Uterus (tissue), 4 donors: Measurements from ENCODE around the gene FKBP7. TPM values are rescaled to one million over a fixed set of nuclear protein-coding genes. Genes with fewer than 3 reads are reported as not detected.

Experiments used
- DNase-seq, 2 donors: peaks; one replicate each; pipeline ENCODE4 v3.0.0-alpha.2; 2019 to 2020
- H3K27ac ChIP-seq, 2 donors: fragments of 200-600 bp; sonication (generic); 1 replicate in 1 of 2; 2 replicates in 1 of 2; pipeline ENCODE4 v1.5.1; 2016 to 2018
- H3K27me3 ChIP-seq, 2 donors: fragments of 200-600 bp; sonication (generic); one replicate each; pipeline ENCODE4 v1.5.1; 2018 to 2019; ENCODE audit warnings: control low read depth in 1 of 2
- H3K36me3 ChIP-seq, 2 donors: fragments of 200-600 bp; sonication (generic); one replicate each; pipeline ENCODE4 v1.5.1; 2019; ENCODE audit warnings: control low read depth in 1 of 2
- H3K4me1 ChIP-seq, 2 donors: fragments of 200-600 bp; sonication (generic); one replicate each; pipeline ENCODE4 v1.5.1; 2018 to 2019; ENCODE audit warnings: control low read depth in 1 of 2
- H3K4me3 ChIP-seq, 2 donors: fragments of 200-600 bp; sonication (generic); 1 replicate in 1 of 2; 2 replicates in 1 of 2; pipeline ENCODE4 v1.5.1; 2018 to 2019; ENCODE audit warnings: mild to moderate bottlenecking in 1 of 2
- H3K9me3 ChIP-seq, 2 donors: fragments of 200-600 bp; sonication (generic); one replicate each; pipeline ENCODE4 v1.5.1; 2019; ENCODE audit warnings: control low read depth in 1 of 2
- POLR2A ChIP-seq, 2 donors: fragments of 450-650 bp; IDR thresholded peaks; one replicate each; pipeline ENCODE4 v1.6.1; 2016; ENCODE audit warnings: antibody characterized with exemption in 2 of 2, mild to moderate bottlenecking in 1 of 2, moderate library complexity in 1 of 2
- intact Hi-C: fragments of 100-400 bp; cut with DNase I; formaldehyde crosslinking; loops from one replicate; pipeline ENCODE4 v1.15.1; 2023; ENCODE audit warnings: low total_unique reads
- total RNA-seq, 4 donors: library from RNA; depleted of rRNA in 3 of 4; stranded (reverse); fragments of >200 nt in 3 of 4; gene quantifications; one replicate each; pipeline versions ENCODE4 v1.1.0 to v1.2.4, GENCODE V29; 2014 to 2023
- TF ChIP-seq, protein P1 (sequence below), 4 experiments: fragments of 200-600 bp in 2 of 4; fragments of 450-650 bp in 2 of 4; sonication (generic) in 2 of 4; IDR thresholded peaks; one replicate each; pipeline ENCODE4 v1.5.1; 2016 to 2019; ENCODE audit warnings: antibody characterized with exemption in 4 of 4, mild to moderate bottlenecking in 2 of 4, moderate library complexity in 1 of 4
- donor health status: DM: yes; HTN: yes; CAD: no.

The FKBP7 gene
- total RNA-seq, 4 donors from 2014 or later: 5.4 to 87.2 (median 27.0) TPM

DNA sequence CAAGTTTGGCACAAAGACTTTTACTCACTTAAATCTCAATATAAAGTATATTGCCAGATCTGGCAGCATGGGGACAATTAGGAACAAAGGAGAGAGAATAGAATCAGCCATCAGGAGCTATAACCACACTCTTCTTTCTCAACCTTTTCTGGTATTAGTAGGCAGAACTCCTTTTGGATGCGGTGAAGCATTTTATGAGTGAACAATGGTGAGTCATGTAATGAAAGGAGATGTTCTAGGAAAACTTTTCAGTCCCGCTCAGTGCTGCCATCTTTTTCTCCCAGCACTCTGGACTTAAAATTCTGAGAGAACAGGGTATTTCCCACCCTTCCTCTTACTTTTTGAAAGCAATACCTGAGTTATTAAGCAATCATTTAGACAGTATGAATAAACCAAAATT, 34.1 kb upstream of the FKBP7 start:
- Histone ChIP-seq H3K9me3 (no peaks in the 10 kb centered on the region), H3K36me3 (no peaks in the 10 kb centered on the region), H3K27ac (no peak overlapping the region), H3K4me1 (no peaks in the 10 kb centered on the region), H3K27me3 (peaks cover 0 to 2% of the 10 kb centered on the region in 2 donors), H3K4me3 (no peak overlapping the region)
- no peak for DNase-seq
- intact Hi-C loops: no loop called here
- TF ChIP-seq, protein P1, sequence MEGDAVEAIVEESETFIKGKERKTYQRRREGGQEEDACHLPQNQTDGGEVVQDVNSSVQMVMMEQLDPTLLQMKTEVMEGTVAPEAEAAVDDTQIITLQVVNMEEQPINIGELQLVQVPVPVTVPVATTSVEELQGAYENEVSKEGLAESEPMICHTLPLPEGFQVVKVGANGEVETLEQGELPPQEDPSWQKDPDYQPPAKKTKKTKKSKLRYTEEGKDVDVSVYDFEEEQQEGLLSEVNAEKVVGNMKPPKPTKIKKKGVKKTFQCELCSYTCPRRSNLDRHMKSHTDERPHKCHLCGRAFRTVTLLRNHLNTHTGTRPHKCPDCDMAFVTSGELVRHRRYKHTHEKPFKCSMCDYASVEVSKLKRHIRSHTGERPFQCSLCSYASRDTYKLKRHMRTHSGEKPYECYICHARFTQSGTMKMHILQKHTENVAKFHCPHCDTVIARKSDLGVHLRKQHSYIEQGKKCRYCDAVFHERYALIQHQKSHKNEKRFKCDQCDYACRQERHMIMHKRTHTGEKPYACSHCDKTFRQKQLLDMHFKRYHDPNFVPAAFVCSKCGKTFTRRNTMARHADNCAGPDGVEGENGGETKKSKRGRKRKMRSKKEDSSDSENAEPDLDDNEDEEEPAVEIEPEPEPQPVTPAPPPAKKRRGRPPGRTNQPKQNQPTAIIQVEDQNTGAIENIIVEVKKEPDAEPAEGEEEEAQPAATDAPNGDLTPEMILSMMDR (IDR thresholded peaks at IDR 0.05): no peak
- TF ChIP-seq POLR2A (IDR thresholded peaks at IDR 0.05): no peak

DNA sequence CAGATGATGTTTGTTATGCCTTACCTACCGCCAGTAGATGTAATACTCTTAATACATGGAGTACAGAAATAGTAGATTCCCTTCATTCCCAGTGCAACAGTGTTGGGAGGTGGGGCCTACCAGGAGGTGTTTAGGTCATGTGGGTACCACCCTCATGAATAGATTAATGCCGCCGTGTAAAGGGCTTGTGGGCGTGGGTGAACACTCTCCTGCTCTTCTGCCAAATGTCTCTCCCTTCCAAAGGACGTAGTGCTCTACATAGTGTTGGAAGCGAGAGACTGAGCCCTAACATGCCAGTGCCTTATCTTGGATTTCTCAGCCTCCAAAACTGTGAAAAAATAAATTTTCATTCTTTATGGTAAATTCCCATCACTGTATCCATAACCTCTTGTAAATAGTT, 32.0 kb upstream of the FKBP7 start:
- Histone ChIP-seq H3K27me3 (peaks cover 0 to 2% of the 10 kb centered on the region in 2 donors), H3K4me3 (no peak overlapping the region), H3K36me3 (no peaks in the 10 kb centered on the region), H3K27ac (no peak overlapping the region), H3K9me3 (no peaks in the 10 kb centered on the region), H3K4me1 (no peaks in the 10 kb centered on the region)
- TF ChIP-seq POLR2A (IDR thresholded peaks at IDR 0.05): no peak
- TF ChIP-seq, protein P1 (IDR thresholded peaks at IDR 0.05): no peak
- intact Hi-C loops: no loop called here
- no peak for DNase-seq

DNA sequence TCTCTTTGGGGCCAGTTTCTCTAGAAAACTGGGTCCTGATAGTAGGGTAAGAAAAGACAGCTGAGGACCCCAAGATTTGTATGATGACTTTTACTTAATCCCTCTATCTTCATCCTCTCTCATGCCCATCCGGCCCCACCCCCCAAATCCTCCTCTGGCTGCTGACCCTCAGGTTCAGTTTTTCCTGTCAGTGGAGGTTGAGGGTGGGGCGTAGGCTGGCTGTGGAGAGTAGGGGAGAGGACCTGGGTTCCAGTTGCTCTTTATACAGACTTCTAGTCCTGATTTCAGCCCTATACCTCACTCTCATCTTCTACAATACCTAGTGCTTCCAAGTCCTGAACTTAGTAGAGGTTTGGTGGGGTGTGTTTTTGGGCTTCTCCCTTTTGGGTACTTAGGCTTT, 30.2 kb upstream of the FKBP7 start:
- Histone ChIP-seq H3K27ac (no peak overlapping the region), H3K4me1 (no peaks in the 10 kb centered on the region), H3K9me3 (no peaks in the 10 kb centered on the region), H3K27me3 (peaks cover 0 to 2% of the 10 kb centered on the region in 2 donors), H3K36me3 (no peaks in the 10 kb centered on the region), H3K4me3 (no peak overlapping the region)
- intact Hi-C loops: no loop called here
- TF ChIP-seq, protein P1 (IDR thresholded peaks at IDR 0.05): no peak
- TF ChIP-seq POLR2A (IDR thresholded peaks at IDR 0.05): no peak
- DNase-seq: no peak

GRCh38 chr2:178506949-178507348, 28.5 kb upstream of the FKBP7 start:
- Histone ChIP-seq H3K27me3 (no peaks in the 10 kb centered on the region), H3K9me3 (no peaks in the 10 kb centered on the region), H3K4me1 (no peaks in the 10 kb centered on the region), H3K27ac (no peak overlapping the region), H3K4me3 (no peak overlapping the region), H3K36me3 (no peaks in the 10 kb centered on the region)
- TF ChIP-seq POLR2A (IDR thresholded peaks at IDR 0.05): no peak
- TF ChIP-seq, protein P1 (IDR thresholded peaks at IDR 0.05): no peak
- intact Hi-C loops: no loop called here
- no peak for DNase-seq

DNA sequence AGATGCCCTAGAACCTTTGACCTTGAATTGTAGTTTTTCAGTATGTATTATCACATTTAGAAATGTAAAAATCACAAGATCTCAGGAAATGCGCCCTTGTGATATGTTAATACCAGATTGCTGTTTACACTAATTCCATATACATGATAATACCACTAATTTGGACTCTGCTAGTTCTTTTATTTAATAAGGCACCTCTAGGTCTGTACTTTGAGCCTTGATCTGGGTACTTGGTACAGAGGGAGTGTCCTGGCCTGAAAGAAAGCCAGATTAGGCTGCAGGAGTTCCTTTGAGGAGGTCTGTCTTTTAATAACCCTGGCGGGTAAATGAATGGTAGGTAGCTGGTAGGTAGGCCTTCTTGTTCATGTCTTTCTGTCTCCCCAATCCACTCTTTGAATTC, 28.1 kb upstream of the FKBP7 start:
- no peak for DNase-seq
- TF ChIP-seq POLR2A (IDR thresholded peaks at IDR 0.05): no peak
- TF ChIP-seq, protein P1 (IDR thresholded peaks at IDR 0.05): no peak
- intact Hi-C loops: no loop called here
- Histone ChIP-seq H3K27me3 (no peaks in the 10 kb centered on the region), H3K4me1 (no peaks in the 10 kb centered on the region), H3K36me3 (no peaks in the 10 kb centered on the region), H3K9me3 (no peaks in the 10 kb centered on the region), H3K4me3 (no peak overlapping the region), H3K27ac (no peak overlapping the region)
